Posterior vena cava (tissue), 2 donors: ENCODE measurements around the gene ETV6. TPM values are rescaled to one million over a fixed set of nuclear protein-coding genes. Genes with fewer than 3 reads are reported as not detected.

Experiments
- DNase-seq: peaks from one replicate; pipeline ENCODE4 v3.0.0-alpha.2; 2020; ENCODE audit warnings: low spot score
- intact Hi-C, 2 donors: fragments of 100-400 bp; cut with DNase I; formaldehyde crosslinking; loops; one replicate each; pipeline versions ENCODE4 v1.14.1 to v1.14.2; 2022 to 2023
- total RNA-seq, 2 donors: library from RNA; stranded (reverse); fragmentation: NEBNext Ultra II Directional; extraction: Animal tissue kit (Norgen Biotek cat#: 25700); gene quantifications; one replicate each; pipeline ENCODE4 v1.2.1, GENCODE V29; 2021
- donor health status: DM: yes; HTN: yes; CAD: no.
- donor health status: DM: yes; HTN: yes; CAD: no.

Gene ETV6
- total RNA-seq, 2 donors from 2014 or later, result 60.3 to 65.7 TPM

GRCh38 chr12:11684393-11684792, 34.9 kb downstream of the ETV6 start:
- intact Hi-C loops, result no loop called here

GRCh38 chr12:11684811-11685210, 35.3 kb downstream of the ETV6 start:
- intact Hi-C loops, result no loop called here
- DNase-seq, result no peak

More at GRCh38 chr12:11684393-11684792, 34.9 kb downstream of the ETV6 start:
- DNase-seq, result no peak

GRCh38 chr12:11685316-11685715, 35.8 kb downstream of the ETV6 start:
- DNase-seq, result no peak
- intact Hi-C loops, result no loop called here

- intact Hi-C loops, result no loop called here
- no peak for DNase-seq
Observed at GRCh38 chr12:11685716-11686115, 36.2 kb downstream of the ETV6 start.

DNA sequence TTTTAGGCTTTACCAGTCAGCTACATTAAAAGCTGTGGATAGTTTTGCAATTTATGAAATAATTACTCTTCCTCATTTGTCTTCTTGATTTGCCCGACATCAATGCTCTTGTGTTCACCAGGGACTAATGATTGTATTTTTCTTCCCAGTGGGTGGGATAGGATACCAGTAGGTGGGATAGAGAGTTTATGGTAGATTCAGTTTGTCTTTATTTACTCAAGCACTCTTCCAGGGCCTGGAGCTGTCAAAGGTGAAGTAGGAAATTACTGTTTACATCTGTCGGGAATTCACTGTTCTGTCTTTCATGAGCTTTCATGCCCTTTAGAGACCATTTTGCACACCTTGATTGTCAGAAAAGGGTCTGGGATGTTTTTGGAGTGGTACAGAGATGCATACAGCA, 36.6 kb downstream of the ETV6 start:
- intact Hi-C loops, result no loop called here
- no peak for DNase-seq

DNA sequence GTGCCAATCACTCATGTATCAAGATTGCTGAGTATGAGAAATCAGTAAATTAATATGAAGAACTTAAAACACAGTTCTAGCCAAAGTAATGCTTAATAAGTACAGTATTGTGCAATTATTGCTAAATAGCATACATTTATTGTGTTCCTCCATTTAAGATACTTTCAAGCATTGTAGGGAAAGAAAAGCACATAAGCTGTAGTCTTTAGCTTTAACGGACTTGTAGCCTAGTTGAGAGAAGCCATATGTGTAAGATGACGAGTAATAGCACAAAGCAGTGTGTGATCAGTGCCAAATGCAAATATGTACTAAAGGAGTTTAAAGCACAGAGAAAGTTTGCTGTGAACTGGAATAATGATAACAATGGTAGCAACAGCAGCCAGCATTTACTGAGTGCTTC, 38.1 kb downstream of the ETV6 start:
- intact Hi-C loops, result no loop called here

GRCh38 chr12:11688379-11688778, 38.9 kb downstream of the ETV6 start:
- intact Hi-C loops, result no loop called here
- no peak for DNase-seq

More for the DNA sequence above, 38.1 kb downstream of the ETV6 start:
- no peak for DNase-seq

- no peak for DNase-seq
- intact Hi-C loops, result no loop called here
Observed at GRCh38 chr12:11688831-11689230, 39.4 kb downstream of the ETV6 start.

- no peak for DNase-seq
- intact Hi-C loops, result no loop called here
Observed at GRCh38 chr12:11689591-11690186, 40.2 kb downstream of the ETV6 start.

DNA sequence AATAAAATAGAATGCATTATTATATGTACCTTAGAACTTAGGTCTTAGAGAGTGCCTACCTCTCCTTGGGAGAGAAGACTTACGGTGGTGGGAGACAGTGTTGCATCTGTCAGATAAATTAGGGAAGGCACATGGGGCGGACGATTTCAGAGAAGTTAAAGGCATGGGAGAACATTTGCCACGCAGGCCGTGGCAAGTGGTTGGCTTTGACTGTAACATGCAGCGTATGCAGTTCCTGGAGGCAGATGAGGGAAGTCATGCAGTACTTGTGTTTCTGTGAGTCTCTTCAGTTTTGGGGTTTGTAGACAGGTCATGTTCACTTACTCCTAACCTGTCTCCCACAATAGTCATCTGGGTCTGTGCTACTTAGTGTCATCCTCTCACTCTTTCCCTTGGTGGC, 43.6 kb downstream of the ETV6 start:
- intact Hi-C loops, result no loop called here
- DNase-seq, result no peak

- intact Hi-C loops, result no loop called here
Observed at GRCh38 chr12:11693601-11694000, 44.1 kb downstream of the ETV6 start.

DNA sequence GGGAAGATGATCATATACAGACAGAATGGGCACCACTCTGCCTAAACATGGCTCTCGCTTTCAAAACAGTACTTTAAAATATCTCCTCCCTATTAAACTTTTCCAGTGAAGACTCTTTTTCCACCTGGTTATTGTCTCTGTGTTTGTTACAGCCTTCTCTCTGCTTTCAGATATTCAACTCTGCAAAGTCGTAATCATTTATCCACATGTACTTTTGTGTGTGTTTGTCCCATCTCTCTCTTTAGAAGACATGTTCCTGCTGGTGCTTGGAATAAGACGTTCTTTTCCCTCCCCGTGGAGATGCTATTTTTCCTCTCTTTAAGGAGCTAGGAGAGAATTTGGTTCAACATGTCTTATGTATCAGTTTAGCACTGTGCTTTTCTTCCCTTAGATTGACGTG, 45.1 kb downstream of the ETV6 start:
- intact Hi-C loops, result no loop called here
- DNase-seq, result no peak

More at GRCh38 chr12:11693601-11694000, 44.1 kb downstream of the ETV6 start:
- no peak for DNase-seq

GRCh38 chr12:11695321-11695720, 45.8 kb downstream of the ETV6 start:
- no peak for DNase-seq
- intact Hi-C loops, result no loop called here

GRCh38 chr12:11696084-11696483, 46.6 kb downstream of the ETV6 start:
- intact Hi-C loops, result no loop called here
- DNase-seq, result no peak

DNA sequence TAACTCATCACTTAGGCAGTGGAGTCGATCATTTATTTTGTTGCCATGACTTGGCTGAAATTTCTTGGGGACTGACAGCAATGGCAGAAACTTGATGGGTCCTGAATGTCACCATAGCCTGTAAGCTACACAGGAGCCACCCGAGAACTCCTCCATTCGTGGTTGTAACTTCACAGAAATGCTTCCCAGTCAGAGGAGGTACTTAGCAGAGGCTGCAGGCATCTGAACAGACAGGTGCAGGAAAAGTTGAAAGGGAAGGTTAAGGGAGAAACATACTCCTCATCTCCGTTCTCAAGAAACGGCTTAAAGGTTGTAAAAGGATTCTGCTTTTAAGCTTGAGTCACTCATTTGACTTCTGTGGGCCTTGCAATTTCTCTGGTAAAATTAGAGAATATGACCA, 47.7 kb downstream of the ETV6 start:
- DNase-seq, result no peak
- intact Hi-C loops, result no loop called here

- intact Hi-C loops, result no loop called here
Observed at GRCh38 chr12:11697670-11698387, 48.4 kb downstream of the ETV6 start.

GRCh38 chr12:11698729-11699128, 49.3 kb downstream of the ETV6 start:
- intact Hi-C loops, result no loop called here
- DNase-seq, result no peak

More at GRCh38 chr12:11697670-11698387, 48.4 kb downstream of the ETV6 start:
- DNase-seq, result no peak

DNA sequence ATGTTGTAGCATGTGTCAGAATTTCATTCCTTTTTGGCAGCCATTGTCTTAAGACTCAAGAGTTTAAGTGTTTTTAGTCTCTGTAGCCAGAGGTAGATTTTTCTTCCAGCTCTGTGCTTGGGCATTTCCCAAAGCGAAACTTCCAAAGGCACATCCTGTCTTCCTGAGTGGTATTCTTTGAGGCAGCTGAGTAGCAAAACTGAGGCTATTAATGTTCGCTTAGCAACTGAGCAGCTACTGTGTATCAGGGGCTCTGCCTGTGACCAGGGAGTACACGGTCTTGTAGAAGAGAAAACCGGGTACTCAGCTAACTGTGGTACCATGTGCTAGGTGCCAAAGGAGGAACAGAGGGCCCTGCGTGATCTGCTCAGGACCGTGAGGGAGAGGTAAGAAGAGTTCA, 52.0 kb downstream of the ETV6 start:
- intact Hi-C loops, result loop anchor here (5.0 to 10.0 kb wide), 2 partner anchors 34 to 53 kb away; no protein-coding TSS in a partner anchor
- no peak for DNase-seq

DNA sequence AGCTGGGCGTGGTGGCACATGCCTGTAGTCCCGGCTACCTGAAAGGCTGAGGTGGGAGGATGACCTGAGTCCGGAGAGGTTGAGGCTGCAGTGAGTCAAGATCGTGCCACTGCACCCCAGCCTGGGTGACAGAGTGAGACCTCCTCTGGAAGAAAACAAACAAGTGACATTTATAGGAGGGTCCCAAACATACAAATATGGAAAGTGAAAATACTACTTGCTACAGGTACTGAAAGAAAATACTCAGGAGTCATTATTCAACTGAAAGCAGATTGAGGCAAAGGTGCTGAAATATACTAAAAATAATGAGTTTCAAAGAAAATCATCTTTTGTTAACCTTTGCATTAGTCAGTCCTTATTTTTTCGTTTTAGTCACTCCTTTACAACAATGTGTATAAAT, 53.5 kb downstream of the ETV6 start:
- no peak for DNase-seq
- intact Hi-C loops, result loop anchor here (5.0 to 10.0 kb wide), 2 partner anchors 36 to 52 kb away; no protein-coding TSS in a partner anchor

DNA sequence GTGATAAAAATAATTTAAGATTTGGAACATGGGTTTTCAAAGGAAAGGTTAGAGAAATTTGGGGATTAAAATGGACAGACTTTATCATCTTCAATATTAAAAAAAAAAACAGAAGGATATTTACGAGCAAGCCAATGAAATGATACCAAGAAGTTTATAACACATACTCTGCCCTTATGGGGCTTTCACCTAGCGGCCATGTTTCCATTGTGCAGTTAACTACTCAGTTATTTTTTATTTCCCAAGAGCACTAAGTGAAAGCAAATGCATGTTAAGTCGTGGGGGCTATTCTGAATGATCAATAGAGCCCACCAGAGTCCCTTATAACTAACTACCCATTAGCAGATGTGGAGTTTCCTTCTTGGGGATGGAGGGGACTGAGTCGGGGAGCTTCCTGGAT, 53.9 kb downstream of the ETV6 start:
- DNase-seq, result no peak
- intact Hi-C loops, result loop anchor here (5.0 to 10.0 kb wide), 2 partner anchors 36 to 51 kb away; no protein-coding TSS in a partner anchor

- DNase-seq, result no peak
- intact Hi-C loops, result loop anchor here (2.0 to 10.0 kb wide), 3 partner anchors 37 to 51 kb away; no protein-coding TSS in a partner anchor
Observed at GRCh38 chr12:11704089-11704488, 54.6 kb downstream of the ETV6 start.
